ENCODE results near the gene HNRNPA3. TPM values are rescaled to one million over a fixed set of nuclear protein-coding genes. Genes with fewer than 3 reads are reported as not detected.
"Not testable (repeated sequence)": the region's sequence is repeated elsewhere in the genome, so short reads cannot be mapped to it uniquely, and the experiment has no call there.

The HNRNPA3 gene
- total RNA-seq, 2 experiments from 2014 or later = 329 to 350 TPM

- ATAC-seq (no peak), DNase-seq (no peak)
- Mint-ChIP-seq H3K9me3 (ENCODE audit: insufficient read depth) (no peaks in the 10 kb centered on the region), H3K4me3 (no peak overlapping the region), H3K27me3 (ENCODE audit: low read depth) (peaks cover 9% of the 10 kb centered on the region), H3K36me3 (ENCODE audit: low read depth) (no peaks in the 10 kb centered on the region), H3K4me1 (ENCODE audit: low read depth) (no peaks in the 10 kb centered on the region), H3K27ac (no peak overlapping the region)
- ChIA-PET CTCF (interaction anchor here (0.7 to 1.5 kb wide), 3 partner anchors 11 to 158 kb away, joined by 3 to 6 read pairs (median 4); no protein-coding TSS in a partner anchor), POLR2A (interaction anchor here (0.6 to 1.4 kb wide), 2 partner anchors 89 to 492 kb away, joined by 3 read pairs; partner anchors contain the start of gene NFE2L2)
These were observed 36.5 kb upstream of the HNRNPA3 start for GRCh38 chr2:177175917-177176668.

- ATAC-seq (no peak), DNase-seq (no peak)
- ChIA-PET CTCF (interaction anchor here (1.9 kb wide), 1 partner anchor 14 kb away, joined by 8 read pairs; no protein-coding TSS in a partner anchor), POLR2A (no interaction called here)
- peaks cover 2% of the 10 kb centered on the region for H3K4me1 Mint-ChIP-seq (ENCODE audit: low read depth)
- no peaks in the 10 kb centered on the region for H3K9me3 Mint-ChIP-seq (ENCODE audit: insufficient read depth)
- H3K36me3 Mint-ChIP-seq (ENCODE audit: low read depth) = no peaks in the 10 kb centered on the region
- no peak overlapping the region for H3K4me3 Mint-ChIP-seq
- no peak overlapping the region for H3K27ac Mint-ChIP-seq
- peaks cover 17% of the 10 kb centered on the region for H3K27me3 Mint-ChIP-seq (ENCODE audit: low read depth)
These were observed 33.8 kb upstream of the HNRNPA3 start for GRCh38 chr2:177178797-177179196.

GRCh38 chr2:177179227-177179626, 33.4 kb upstream of the HNRNPA3 start:
- DNase-seq (no peak), ATAC-seq (no peak)
- Mint-ChIP-seq H3K27ac (no peak overlapping the region), H3K9me3 (ENCODE audit: insufficient read depth) (no peaks in the 10 kb centered on the region), H3K27me3 (ENCODE audit: low read depth) (peaks cover 17% of the 10 kb centered on the region), H3K4me3 (no peak overlapping the region), H3K36me3 (ENCODE audit: low read depth) (no peaks in the 10 kb centered on the region), H3K4me1 (ENCODE audit: low read depth) (peaks cover 2% of the 10 kb centered on the region)
- CTCF ChIA-PET = interaction anchor here (1.9 kb wide), 1 partner anchor 14 kb away, joined by 8 read pairs; no protein-coding TSS in a partner anchor
- POLR2A ChIA-PET = no interaction called here

GRCh38 chr2:177179671-177180070, 32.9 kb upstream of the HNRNPA3 start:
- CTCF ChIA-PET = interaction anchor here (1.9 kb wide), 1 partner anchor 15 kb away, joined by 8 read pairs; no protein-coding TSS in a partner anchor
- POLR2A ChIA-PET; H3K4me3 Mint-ChIP-seq; H3K4me1 Mint-ChIP-seq (ENCODE audit: low read depth); H3K36me3 Mint-ChIP-seq (ENCODE audit: low read depth); H3K27ac Mint-ChIP-seq; DNase-seq; H3K9me3 Mint-ChIP-seq (ENCODE audit: insufficient read depth); ATAC-seq: not testable (repeated sequence)
- H3K27me3 Mint-ChIP-seq (ENCODE audit: low read depth) = peaks cover 19% of the 10 kb centered on the region

GRCh38 chr2:177180269-177181000, 32.2 kb upstream of the HNRNPA3 start:
- no peak for DNase-seq
- H3K9me3 Mint-ChIP-seq (ENCODE audit: insufficient read depth) = no peaks in the 10 kb centered on the region
- CTCF ChIA-PET = interaction anchor here (1.4 to 1.9 kb wide), 2 partner anchors 15 to 16 kb away, joined by 7 to 8 read pairs; no protein-coding TSS in a partner anchor
- no peaks in the 10 kb centered on the region for H3K36me3 Mint-ChIP-seq (ENCODE audit: low read depth)
- POLR2A ChIA-PET = interaction anchor here (1.4 kb wide), 1 partner anchor 83 kb away, joined by 5 read pairs; no protein-coding TSS in a partner anchor
- no peak overlapping the region for H3K27ac Mint-ChIP-seq
- no peak overlapping the region for H3K4me3 Mint-ChIP-seq
- peaks cover 2% of the 10 kb centered on the region for H3K4me1 Mint-ChIP-seq (ENCODE audit: low read depth)
- H3K27me3 Mint-ChIP-seq (ENCODE audit: low read depth) = peaks cover 15% of the 10 kb centered on the region
- ATAC-seq = no peak

GRCh38 chr2:177183860-177184259, 28.7 kb upstream of the HNRNPA3 start:
- H3K4me1 Mint-ChIP-seq (ENCODE audit: low read depth) = peaks cover 2% of the 10 kb centered on the region
- POLR2A ChIA-PET = no interaction called here
- no peak overlapping the region for H3K4me3 Mint-ChIP-seq
- no peak overlapping the region for H3K27ac Mint-ChIP-seq
- DNase-seq = no peak
- CTCF ChIA-PET = interaction anchor here (0.6 to 1.1 kb wide), 3 partner anchors 18 to 668 kb away, joined by 3 to 5 read pairs (median 3); no protein-coding TSS in a partner anchor
- H3K9me3 Mint-ChIP-seq (ENCODE audit: insufficient read depth) = no peaks in the 10 kb centered on the region
- no peaks in the 10 kb centered on the region for H3K36me3 Mint-ChIP-seq (ENCODE audit: low read depth)
- H3K27me3 Mint-ChIP-seq (ENCODE audit: low read depth) = peaks cover 17% of the 10 kb centered on the region
- ATAC-seq = no peak

- no peak for ATAC-seq
- Mint-ChIP-seq H3K9me3 (ENCODE audit: insufficient read depth) (no peaks in the 10 kb centered on the region), H3K4me1 (ENCODE audit: low read depth) (peaks cover 2% of the 10 kb centered on the region), H3K4me3 (no peak overlapping the region), H3K27me3 (ENCODE audit: low read depth) (peaks cover 15% of the 10 kb centered on the region), H3K27ac (no peak overlapping the region), H3K36me3 (ENCODE audit: low read depth) (no peaks in the 10 kb centered on the region)
- DNase-seq = no peak
- POLR2A ChIA-PET = no interaction called here
- CTCF ChIA-PET = interaction anchor here (0.6 to 2.7 kb wide), 4 partner anchors 18 to 669 kb away, joined by 3 to 12 read pairs (median 4); no protein-coding TSS in a partner anchor
These were observed 28.0 kb upstream of the HNRNPA3 start for GRCh38 chr2:177184606-177185005.

- H3K36me3 Mint-ChIP-seq (ENCODE audit: low read depth); ATAC-seq; H3K27ac Mint-ChIP-seq; DNase-seq; H3K4me3 Mint-ChIP-seq; H3K4me1 Mint-ChIP-seq (ENCODE audit: low read depth); H3K9me3 Mint-ChIP-seq (ENCODE audit: insufficient read depth): not testable (repeated sequence)
- ChIA-PET POLR2A (interaction anchor here (0.6 kb wide), 1 partner anchor 78 kb away, joined by 4 read pairs; the partner anchor contains the start of gene NFE2L2), CTCF (interaction anchor here (0.9 to 2.7 kb wide), 4 partner anchors 9 to 25 kb away, joined by 3 to 12 read pairs (median 5); no protein-coding TSS in a partner anchor)
- H3K27me3 Mint-ChIP-seq (ENCODE audit: low read depth) = peaks cover 15% of the 10 kb centered on the region
These were observed 26.6 kb upstream of the HNRNPA3 start for GRCh38 chr2:177186038-177186437.

- peaks cover 10% of the 10 kb centered on the region for H3K27me3 Mint-ChIP-seq (ENCODE audit: low read depth)
- ChIA-PET POLR2A (no interaction called here), CTCF (no interaction called here)
- peaks cover 2% of the 10 kb centered on the region for H3K4me1 Mint-ChIP-seq (ENCODE audit: low read depth)
- DNase-seq (no peak), ATAC-seq (no peak)
- no peak overlapping the region for H3K27ac Mint-ChIP-seq
- H3K36me3 Mint-ChIP-seq (ENCODE audit: low read depth) = no peaks in the 10 kb centered on the region
- H3K4me3 Mint-ChIP-seq = no peak overlapping the region
- no peaks in the 10 kb centered on the region for H3K9me3 Mint-ChIP-seq (ENCODE audit: insufficient read depth)
These were observed 24.8 kb upstream of the HNRNPA3 start for GRCh38 chr2:177187631-177188312.

GRCh38 chr2:177188482-177189469, 23.8 kb upstream of the HNRNPA3 start:
- DNase-seq (no peak), ATAC-seq (no peak)
- ChIA-PET POLR2A (interaction anchor here (0.6 to 1.0 kb wide), 2 partner anchors 24 to 798 kb away, joined by 3 read pairs; partner anchors contain the start of gene HNRNPA3), CTCF (interaction anchor here (1.2 to 1.3 kb wide), 2 partner anchors 10 to 24 kb away, joined by 3 to 4 read pairs; no protein-coding TSS in a partner anchor)
- no peaks in the 10 kb centered on the region for H3K9me3 Mint-ChIP-seq (ENCODE audit: insufficient read depth)
- H3K36me3 Mint-ChIP-seq (ENCODE audit: low read depth) = no peaks in the 10 kb centered on the region
- H3K4me1 Mint-ChIP-seq (ENCODE audit: low read depth) = no peaks in the 10 kb centered on the region
- no peak overlapping the region for H3K27ac Mint-ChIP-seq
- H3K27me3 Mint-ChIP-seq (ENCODE audit: low read depth) = peaks cover 7% of the 10 kb centered on the region
- no peak overlapping the region for H3K4me3 Mint-ChIP-seq

Measured in activated CD8-positive, alpha-beta T cell treated with anti-CD3 and anti-CD28 coated beads, Interleukin-2, amount 10 ng/mL, durations not matched to agents 7 days and 5 days (primary cell).